Spleen (tissue), 11 donors: ENCODE results near the gene GATA2. TPM values are rescaled to one million over a fixed set of nuclear protein-coding genes. Genes with fewer than 3 reads are reported as not detected.

Experiments
- DNase-seq: peaks from one replicate; pipeline ENCODE4 v3.0.0-alpha.2; 2020
- H3K27ac ChIP-seq, 8 donors: fragments of 200-600 bp; sonication (generic) in 7 of 8; 1 replicate in 4 of 8; 2 replicates in 4 of 8; pipeline versions ENCODE4 v1.5.0 to v1.8.0; 2016 to 2021; ENCODE audit warnings: inconsistent platforms in 4 of 8, mild to moderate bottlenecking in 4 of 8, moderate library complexity in 1 of 8
- H3K27me3 ChIP-seq, 7 donors: fragments of 200-600 bp; sonication (generic) in 6 of 7; replicated peaks in 1 of 7; 1 replicate in 4 of 7; 2 replicates in 3 of 7; pipeline versions ENCODE4 v1.5.0 to v1.8.0; 2016 to 2021; ENCODE audit warnings: inconsistent platforms in 3 of 7, mild to moderate bottlenecking in 1 of 7
- H3K36me3 ChIP-seq, 6 donors: fragments of 200-600 bp; sonication (generic) in 5 of 6; 1 replicate in 4 of 6; 2 replicates in 2 of 6; pipeline versions ENCODE4 v1.5.0 to v1.8.0; 2016 to 2021; ENCODE audit warnings: inconsistent platforms in 2 of 6
- H3K4me1 ChIP-seq, 6 donors: fragments of 200-600 bp; sonication (generic) in 5 of 6; 1 replicate in 3 of 6; 2 replicates in 3 of 6; pipeline versions ENCODE4 v1.5.0 to v1.8.0; 2016 to 2021; ENCODE audit warnings: inconsistent platforms in 3 of 6
- H3K4me3 ChIP-seq, 8 donors: fragments of 200-600 bp; sonication (generic) in 7 of 8; 1 replicate in 4 of 8; 2 replicates in 4 of 8; pipeline versions ENCODE4 v1.5.0 to v1.8.0; 2016 to 2021; ENCODE audit warnings: inconsistent platforms in 4 of 8, mild to moderate bottlenecking in 4 of 8, moderate library complexity in 2 of 8
- H3K9me3 ChIP-seq, 8 donors: fragments of 200-600 bp; sonication (generic) in 7 of 8; 1 replicate in 4 of 8; 2 replicates in 4 of 8; pipeline versions ENCODE4 v1.5.0 to v1.8.0; 2016 to 2021; ENCODE audit warnings: inconsistent platforms in 4 of 8
- CTCF ChIP-seq, 11 experiments: fragments of 200-600 bp in 7 of 11; fragments of 450-650 bp in 4 of 11; sonication (generic) in 4 of 11; IDR thresholded peaks in 8 of 11; conservative IDR thresholded peaks in 3 of 11; 1 replicate in 7 of 11; 2 replicates in 4 of 11; pipeline versions ENCODE4 v1.4.0 to v1.8.0; 2016 to 2021; ENCODE audit warnings: antibody characterized with exemption in 11 of 11, inconsistent platforms in 4 of 11, mild to moderate bottlenecking in 1 of 11
- POLR2A ChIP-seq, 3 donors: fragments of 450-650 bp; IDR thresholded peaks; one replicate each; pipeline ENCODE4 v1.5.1; 2017; ENCODE audit warnings: antibody characterized with exemption in 3 of 3, mild to moderate bottlenecking in 1 of 3
- POLR2AphosphoS5 ChIP-seq, 3 donors: sonication (generic); formaldehyde crosslinking; IDR thresholded peaks; one replicate each; pipeline ENCODE4 v1.5.1; 2017; ENCODE audit warnings: antibody characterized with exemption in 3 of 3
- WGBS, 5 donors: extraction: QIAGEN DNeasy Blood & Tissue Kit in 3 of 5; methylation state at CpG; one replicate each; pipeline versions ENCODE4 v1.1.5 to v1.1.7; 2013 to 2018; 5-methylcytosine and 5-hydroxymethylcytosine counted together
- intact Hi-C: fragments of 100-400 bp; cut with DNase I; formaldehyde crosslinking; loops from one replicate; pipeline ENCODE4 v1.15.0; 2023; ENCODE audit warnings: low total_unique reads
- polyA plus RNA-seq, 3 donors: library from polyadenylated mRNA; stranded (reverse); fragments of 200-250 nt; gene quantifications; one replicate each; pipeline ENCODE4 v1.2.1, GENCODE V29; 2013
- total RNA-seq, 7 donors: library from RNA; depleted of rRNA in 3 of 7; stranded (reverse); fragments of >200 nt in 3 of 7; fragmentation: NEBNext Ultra II Directional in 4 of 7; extraction: Animal tissue kit (Norgen Biotek cat#: 25700) in 4 of 7; gene quantifications; one replicate each; pipeline versions ENCODE4 v1.1.0 to v1.2.1, GENCODE V29; 2016 to 2021
- donor health status: healthy with polysubstance abuse.
- donor health status: DM: no; HTN: no; CAD: no; lungs with moderate emphysema.
- donor health status: DM: no; HTN: no; CAD: no.
- donor health status: Bipolar disorder and iron deficiency.
- donor health status: healthy.
- donor health status: DM: no; HTN: no; CAD: no.
- donor health status: DM: yes; HTN: yes; CAD: no.

The GATA2 gene
- total and polyA plus RNA-seq, 10 donors = 2.2 to 28.6 (median 17.0) TPM

DNA sequence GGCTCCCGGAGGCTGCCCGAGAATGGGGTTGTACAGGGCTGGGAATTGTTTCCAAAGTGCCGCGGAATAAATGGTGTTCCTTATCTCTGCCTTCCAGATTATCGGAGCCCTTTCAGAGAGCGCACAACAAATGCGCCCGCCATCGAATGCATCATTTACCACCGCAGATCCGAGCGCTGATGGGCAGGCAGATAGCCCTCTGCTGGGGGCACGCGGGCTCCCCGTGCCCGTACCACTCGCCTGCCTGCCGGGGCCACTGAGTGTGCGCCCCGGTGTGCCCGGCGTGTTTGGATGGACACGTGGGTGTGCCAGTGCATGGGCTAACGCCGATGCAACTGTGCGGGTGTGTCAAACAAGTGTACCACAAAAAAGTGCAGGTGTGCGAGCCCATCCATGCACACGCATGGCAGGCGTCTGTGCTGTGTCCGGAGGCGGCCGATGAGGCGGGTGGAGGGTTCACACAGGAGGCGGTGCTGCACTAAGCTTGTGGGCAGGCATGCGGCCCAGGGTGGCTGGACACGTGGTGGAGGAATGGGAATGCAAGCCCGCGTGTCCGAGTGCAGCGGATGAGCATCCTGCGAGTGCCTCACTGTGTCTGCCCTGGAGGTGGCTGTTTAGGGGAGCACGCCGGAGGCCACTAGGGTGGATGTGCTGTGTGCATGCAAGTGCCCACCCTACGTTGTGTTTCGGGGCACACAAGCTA is 3.8 kb upstream of the GATA2 start:
- Histone ChIP-seq H3K36me3 (peaks cover 0 to 9% (median 0%) of the 10 kb centered on the region in 6 donors), H3K27ac (peak overlapping the region in 1 of 8 donors; percentile 15), H3K4me3 (peak overlapping the region in 6 of 8 donors; percentile 48 to 69 (median 58)), H3K27me3 (peaks cover 0 to 85% (median 44%) of the 10 kb centered on the region in 7 donors), H3K4me1 (peaks cover 6 to 60% (median 41%) of the 10 kb centered on the region in 6 donors), H3K9me3 (no peaks in the 10 kb centered on the region)
- intact Hi-C loops = loop anchor here (5.0 kb wide), 1 partner anchor 69 kb away; no protein-coding TSS in a partner anchor
- peak; percentile 74 for DNase-seq
- TF ChIP-seq CTCF (IDR thresholded peaks at IDR 0.05 in 8 of 11, conservative IDR thresholded peaks at IDR 0.05 in 3 of 11) (no peak), POLR2AphosphoS5 (IDR thresholded peaks at IDR 0.05) (peak in 1 of 3 donors; percentile 15), POLR2A (IDR thresholded peaks at IDR 0.05) (no peak)
- 75 to 88% (median 85%) methylated on average over 41 to 45 of the region's 45 CpGs for WGBS, 5 donors

DNA sequence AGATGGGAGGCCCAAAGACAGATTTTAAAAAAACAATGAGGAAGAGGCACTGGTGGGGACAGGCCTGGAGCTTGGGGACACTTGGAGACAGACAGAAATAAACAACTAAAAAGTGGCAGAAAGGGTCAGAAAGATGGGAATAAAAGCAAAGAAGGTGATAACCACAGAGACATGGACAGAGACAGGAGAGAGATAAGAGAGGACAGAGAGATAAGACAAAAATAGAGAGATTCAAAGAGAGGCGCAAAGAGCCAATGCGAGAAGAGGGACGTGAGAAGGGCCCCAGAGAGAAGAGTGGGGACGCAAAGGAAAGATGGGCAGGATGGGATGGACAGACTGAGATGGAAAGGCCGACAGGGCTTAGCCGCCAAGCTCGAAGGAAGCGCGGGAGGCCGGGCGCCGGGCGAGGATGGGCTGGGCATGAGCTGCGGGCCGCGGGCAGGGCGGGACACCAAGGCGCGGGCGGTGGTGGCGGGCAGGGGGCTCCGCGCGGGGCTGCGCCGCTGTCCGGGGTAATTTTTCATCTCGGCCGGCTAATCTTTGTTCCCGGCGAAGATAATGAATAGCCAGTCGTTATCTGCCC is 3.1 kb upstream of the GATA2 start:
- peak; percentile 54 for DNase-seq
- H3K4me3 ChIP-seq = no peak overlapping the region
- WGBS, 5 donors = 77 to 86% (median 83%) methylated on average over 20 to 32 of the region's 32 CpGs
- no peaks in the 10 kb centered on the region for H3K9me3 ChIP-seq
- no peak for TF ChIP-seq CTCF (IDR thresholded peaks at IDR 0.05 in 8 of 11, conservative IDR thresholded peaks at IDR 0.05 in 3 of 11)
- TF ChIP-seq POLR2AphosphoS5 (IDR thresholded peaks at IDR 0.05) = no peak
- TF ChIP-seq POLR2A (IDR thresholded peaks at IDR 0.05) = no peak
- peaks cover 6 to 66% (median 47%) of the 10 kb centered on the region in 6 donors for H3K4me1 ChIP-seq
- peaks cover 0 to 9% (median 0%) of the 10 kb centered on the region in 6 donors for H3K36me3 ChIP-seq
- no peak overlapping the region for H3K27ac ChIP-seq
- H3K27me3 ChIP-seq = peaks cover 0 to 92% (median 51%) of the 10 kb centered on the region in 7 donors
- intact Hi-C loops = loop anchor here (5.0 kb wide), 1 partner anchor 69 kb away; no protein-coding TSS in a partner anchor

- Histone ChIP-seq H3K4me1 (peaks cover 6 to 72% (median 53%) of the 10 kb centered on the region in 6 donors), H3K27me3 (peaks cover 0 to 98% (median 57%) of the 10 kb centered on the region in 7 donors), H3K9me3 (no peaks in the 10 kb centered on the region), H3K4me3 (no peak overlapping the region), H3K36me3 (peaks cover 0 to 9% (median 0%) of the 10 kb centered on the region in 6 donors), H3K27ac (no peak overlapping the region)
- 70 to 86% (median 79%) methylated on average over 9 of the region's 9 CpGs for WGBS, 5 donors
- intact Hi-C loops = loop anchor here (5.0 kb wide), 1 partner anchor 68 kb away; no protein-coding TSS in a partner anchor
- TF ChIP-seq POLR2A (IDR thresholded peaks at IDR 0.05) = no peak
- no peak for TF ChIP-seq CTCF (IDR thresholded peaks at IDR 0.05 in 8 of 11, conservative IDR thresholded peaks at IDR 0.05 in 3 of 11)
- TF ChIP-seq POLR2AphosphoS5 (IDR thresholded peaks at IDR 0.05) = no peak
- peak; percentile 54 for DNase-seq
Measured at GRCh38 chr3:128495435-128495970, 2.5 kb upstream of the GATA2 start.

DNA sequence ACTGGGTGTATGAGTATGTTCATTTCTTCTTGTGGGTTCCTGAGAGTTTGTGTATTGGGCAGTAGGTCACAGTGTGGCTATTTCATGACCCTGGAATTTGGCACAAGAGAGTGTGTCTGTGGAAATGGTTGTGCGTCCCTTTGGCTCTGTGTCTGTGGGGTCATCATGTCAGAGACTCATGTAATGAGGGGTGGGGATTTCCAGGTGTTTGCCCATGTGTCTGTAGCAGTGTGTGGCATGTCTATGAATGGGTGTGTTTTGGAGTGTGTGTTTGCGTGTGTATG is 1.3 kb upstream of the GATA2 start:
- Histone ChIP-seq H3K4me3 (no peak overlapping the region), H3K27ac (no peak overlapping the region), H3K27me3 (peaks cover 0 to 99% (median 69%) of the 10 kb centered on the region in 7 donors), H3K36me3 (peaks cover 0 to 9% (median 0%) of the 10 kb centered on the region in 6 donors), H3K4me1 (peaks cover 14 to 84% (median 65%) of the 10 kb centered on the region in 6 donors), H3K9me3 (no peaks in the 10 kb centered on the region)
- 74 to 93% (median 81%) methylated on average over 2 of the region's 2 CpGs for WGBS, 5 donors
- intact Hi-C loops = no loop called here
- peak; percentile 2 for DNase-seq
- TF ChIP-seq CTCF (IDR thresholded peaks at IDR 0.05 in 8 of 11, conservative IDR thresholded peaks at IDR 0.05 in 3 of 11) (no peak), POLR2AphosphoS5 (IDR thresholded peaks at IDR 0.05) (no peak), POLR2A (IDR thresholded peaks at IDR 0.05) (no peak)
